Spleen (tissue), 11 donors: ENCODE measurements around the gene EEIG1. TPM values are rescaled to one million over a fixed set of nuclear protein-coding genes. Genes with fewer than 3 reads are reported as not detected.
A peak's percentile ranks its signal among the peaks of the same experiment; 100 is the strongest.

Experiments
- DNase-seq: peaks from one replicate; pipeline ENCODE4 v3.0.0-alpha.2; 2020
- H3K27ac ChIP-seq, 8 donors: fragments of 200-600 bp; sonication (generic) in 7 of 8; 1 replicate in 4 of 8; 2 replicates in 4 of 8; pipeline versions ENCODE4 v1.5.0 to v1.8.0; 2016 to 2021; ENCODE audit warnings: inconsistent platforms in 4 of 8, mild to moderate bottlenecking in 4 of 8, moderate library complexity in 1 of 8
- H3K27me3 ChIP-seq, 7 donors: fragments of 200-600 bp; sonication (generic) in 6 of 7; replicated peaks in 1 of 7; 1 replicate in 4 of 7; 2 replicates in 3 of 7; pipeline versions ENCODE4 v1.5.0 to v1.8.0; 2016 to 2021; ENCODE audit warnings: inconsistent platforms in 3 of 7, mild to moderate bottlenecking in 1 of 7
- H3K36me3 ChIP-seq, 6 donors: fragments of 200-600 bp; sonication (generic) in 5 of 6; 1 replicate in 4 of 6; 2 replicates in 2 of 6; pipeline versions ENCODE4 v1.5.0 to v1.8.0; 2016 to 2021; ENCODE audit warnings: inconsistent platforms in 2 of 6
- H3K4me1 ChIP-seq, 6 donors: fragments of 200-600 bp; sonication (generic) in 5 of 6; 1 replicate in 3 of 6; 2 replicates in 3 of 6; pipeline versions ENCODE4 v1.5.0 to v1.8.0; 2016 to 2021; ENCODE audit warnings: inconsistent platforms in 3 of 6
- H3K4me3 ChIP-seq, 8 donors: fragments of 200-600 bp; sonication (generic) in 7 of 8; 1 replicate in 4 of 8; 2 replicates in 4 of 8; pipeline versions ENCODE4 v1.5.0 to v1.8.0; 2016 to 2021; ENCODE audit warnings: inconsistent platforms in 4 of 8, mild to moderate bottlenecking in 4 of 8, moderate library complexity in 2 of 8
- H3K9me3 ChIP-seq, 8 donors: fragments of 200-600 bp; sonication (generic) in 7 of 8; 1 replicate in 4 of 8; 2 replicates in 4 of 8; pipeline versions ENCODE4 v1.5.0 to v1.8.0; 2016 to 2021; ENCODE audit warnings: inconsistent platforms in 4 of 8
- CTCF ChIP-seq, 11 experiments: fragments of 200-600 bp in 7 of 11; fragments of 450-650 bp in 4 of 11; sonication (generic) in 4 of 11; IDR thresholded peaks in 8 of 11; conservative IDR thresholded peaks in 3 of 11; 1 replicate in 7 of 11; 2 replicates in 4 of 11; pipeline versions ENCODE4 v1.4.0 to v1.8.0; 2016 to 2021; ENCODE audit warnings: antibody characterized with exemption in 11 of 11, inconsistent platforms in 4 of 11, mild to moderate bottlenecking in 1 of 11
- POLR2A ChIP-seq, 3 donors: fragments of 450-650 bp; IDR thresholded peaks; one replicate each; pipeline ENCODE4 v1.5.1; 2017; ENCODE audit warnings: antibody characterized with exemption in 3 of 3, mild to moderate bottlenecking in 1 of 3
- POLR2AphosphoS5 ChIP-seq, 3 donors: sonication (generic); formaldehyde crosslinking; IDR thresholded peaks; one replicate each; pipeline ENCODE4 v1.5.1; 2017; ENCODE audit warnings: antibody characterized with exemption in 3 of 3
- WGBS, 5 donors: extraction: QIAGEN DNeasy Blood & Tissue Kit in 3 of 5; methylation state at CpG; one replicate each; pipeline versions ENCODE4 v1.1.5 to v1.1.7; 2013 to 2018; 5-methylcytosine and 5-hydroxymethylcytosine counted together
- intact Hi-C: fragments of 100-400 bp; cut with DNase I; formaldehyde crosslinking; loops from one replicate; pipeline ENCODE4 v1.15.0; 2023; ENCODE audit warnings: low total_unique reads
- polyA plus RNA-seq, 3 donors: library from polyadenylated mRNA; stranded (reverse); fragments of 200-250 nt; gene quantifications; one replicate each; pipeline ENCODE4 v1.2.1, GENCODE V29; 2013
- total RNA-seq, 7 donors: library from RNA; depleted of rRNA in 3 of 7; stranded (reverse); fragments of >200 nt in 3 of 7; fragmentation: NEBNext Ultra II Directional in 4 of 7; extraction: Animal tissue kit (Norgen Biotek cat#: 25700) in 4 of 7; gene quantifications; one replicate each; pipeline versions ENCODE4 v1.1.0 to v1.2.1, GENCODE V29; 2016 to 2021
- donor health status: healthy with polysubstance abuse.
- donor health status: DM: no; HTN: no; CAD: no; lungs with moderate emphysema.
- donor health status: DM: no; HTN: no; CAD: no.
- donor health status: Bipolar disorder and iron deficiency.
- donor health status: healthy.
- donor health status: DM: no; HTN: no; CAD: no.
- donor health status: DM: yes; HTN: yes; CAD: no.

Gene EEIG1
- total and polyA plus RNA-seq, 10 donors = 27.3 to 102 (median 35.2) TPM

- DNase-seq = no peak
- Histone ChIP-seq H3K27ac (peak overlapping the region in 5 of 8 donors; percentile 4 to 66 (median 41)), H3K4me1 (peaks cover 21 to 100% (median 76%) of the 10 kb centered on the region in 6 donors), H3K27me3 (no peaks in the 10 kb centered on the region), H3K9me3 (no peaks in the 10 kb centered on the region), H3K4me3 (no peak overlapping the region), H3K36me3 (peaks cover 0 to 17% (median 0%) of the 10 kb centered on the region in 6 donors)
- TF ChIP-seq POLR2A (IDR thresholded peaks at IDR 0.05) (no peak), CTCF (IDR thresholded peaks at IDR 0.05 in 8 of 11, conservative IDR thresholded peaks at IDR 0.05 in 3 of 11) (no peak)
- 86 to 99% (median 94%) methylated on average over 2 of the region's 2 CpGs for WGBS, 5 donors
- intact Hi-C loops = no loop called here
Observed at GRCh38 chr9:127959841-127960409, 20.9 kb downstream of the EEIG1 start.

GRCh38 chr9:127959398-127959797 is 21.4 kb downstream of the EEIG1 start:
- no peaks in the 10 kb centered on the region for H3K27me3 ChIP-seq
- peaks cover 0 to 17% (median 0%) of the 10 kb centered on the region in 6 donors for H3K36me3 ChIP-seq
- intact Hi-C loops = no loop called here
- no peaks in the 10 kb centered on the region for H3K9me3 ChIP-seq
- H3K27ac ChIP-seq = peak overlapping the region in 2 of 8 donors; percentile 4 to 66
- no peak overlapping the region for H3K4me3 ChIP-seq
- H3K4me1 ChIP-seq = peaks cover 20 to 100% (median 77%) of the 10 kb centered on the region in 6 donors
- WGBS, 5 donors = 85 to 97% (median 93%) methylated on average over 4 of the region's 4 CpGs
- DNase-seq = no peak
- TF ChIP-seq POLR2AphosphoS5 (IDR thresholded peaks at IDR 0.05) (no peak), CTCF (IDR thresholded peaks at IDR 0.05 in 8 of 11, conservative IDR thresholded peaks at IDR 0.05 in 3 of 11) (no peak), POLR2A (IDR thresholded peaks at IDR 0.05) (no peak)

- Histone ChIP-seq H3K36me3 (peaks cover 0 to 17% (median 0%) of the 10 kb centered on the region in 6 donors), H3K4me3 (no peak overlapping the region), H3K27ac (peak overlapping the region in 1 of 8 donors; percentile 66), H3K9me3 (no peaks in the 10 kb centered on the region), H3K27me3 (no peaks in the 10 kb centered on the region), H3K4me1 (peaks cover 20 to 100% (median 75%) of the 10 kb centered on the region in 6 donors)
- no peak for DNase-seq
- intact Hi-C loops = no loop called here
- WGBS, 5 donors = 80 to 94% (median 89%) methylated on average over 1 of the region's 1 CpG
- no peak for TF ChIP-seq POLR2A (IDR thresholded peaks at IDR 0.05)
- no peak for TF ChIP-seq POLR2AphosphoS5 (IDR thresholded peaks at IDR 0.05)
- TF ChIP-seq CTCF (IDR thresholded peaks at IDR 0.05 in 8 of 11, conservative IDR thresholded peaks at IDR 0.05 in 3 of 11) = no peak
Observed at GRCh38 chr9:127958728-127959127, 22.1 kb downstream of the EEIG1 start.

- Histone ChIP-seq H3K27me3 (no peaks in the 10 kb centered on the region), H3K4me3 (no peak overlapping the region), H3K36me3 (peaks cover 0 to 30% (median 0%) of the 10 kb centered on the region in 6 donors), H3K27ac (peak overlapping the region in 5 of 8 donors; percentile 21 to 51 (median 38)), H3K9me3 (no peaks in the 10 kb centered on the region), H3K4me1 (peaks cover 21 to 100% (median 65%) of the 10 kb centered on the region in 6 donors)
- DNase-seq = no peak
- intact Hi-C loops = no loop called here
- TF ChIP-seq POLR2AphosphoS5 (IDR thresholded peaks at IDR 0.05) = peak in 1 of 3 donors; percentile 5
- peak in 9 of 11 experiments; percentile 32 to 65 (median 57) for TF ChIP-seq CTCF (IDR thresholded peaks at IDR 0.05 in 8 of 11, conservative IDR thresholded peaks at IDR 0.05 in 3 of 11)
- no peak for TF ChIP-seq POLR2A (IDR thresholded peaks at IDR 0.05)
- WGBS, 5 donors = 60 to 65% (median 62%) methylated on average over 10 to 12 of the region's 12 CpGs
Observed at GRCh38 chr9:127955294-127956015, 25.3 kb downstream of the EEIG1 start.
